Measurements from ENCODE around the gene SBK3.
"Not testable (repeated sequence)": the region's sequence is repeated elsewhere in the genome, so short reads cannot be mapped to it uniquely, and the experiment has no call there.

- TF ChIP-seq POLR2AphosphoS5, POLR2A, EP300 (IDR thresholded peaks at IDR 0.05): not testable (repeated sequence)
- TF ChIP-seq, protein P1, sequence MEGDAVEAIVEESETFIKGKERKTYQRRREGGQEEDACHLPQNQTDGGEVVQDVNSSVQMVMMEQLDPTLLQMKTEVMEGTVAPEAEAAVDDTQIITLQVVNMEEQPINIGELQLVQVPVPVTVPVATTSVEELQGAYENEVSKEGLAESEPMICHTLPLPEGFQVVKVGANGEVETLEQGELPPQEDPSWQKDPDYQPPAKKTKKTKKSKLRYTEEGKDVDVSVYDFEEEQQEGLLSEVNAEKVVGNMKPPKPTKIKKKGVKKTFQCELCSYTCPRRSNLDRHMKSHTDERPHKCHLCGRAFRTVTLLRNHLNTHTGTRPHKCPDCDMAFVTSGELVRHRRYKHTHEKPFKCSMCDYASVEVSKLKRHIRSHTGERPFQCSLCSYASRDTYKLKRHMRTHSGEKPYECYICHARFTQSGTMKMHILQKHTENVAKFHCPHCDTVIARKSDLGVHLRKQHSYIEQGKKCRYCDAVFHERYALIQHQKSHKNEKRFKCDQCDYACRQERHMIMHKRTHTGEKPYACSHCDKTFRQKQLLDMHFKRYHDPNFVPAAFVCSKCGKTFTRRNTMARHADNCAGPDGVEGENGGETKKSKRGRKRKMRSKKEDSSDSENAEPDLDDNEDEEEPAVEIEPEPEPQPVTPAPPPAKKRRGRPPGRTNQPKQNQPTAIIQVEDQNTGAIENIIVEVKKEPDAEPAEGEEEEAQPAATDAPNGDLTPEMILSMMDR (IDR thresholded peaks at IDR 0.05), result not testable (repeated sequence)
These were observed 48.5 kb downstream of the SBK3 start for GRCh38 chr19:55496820-55497219.

Measured in stomach (tissue), 4 donors.